Inferior parietal cortex (tissue), 1 donor: Measurements from ENCODE around the gene PHLDB1.
A peak's percentile ranks its signal among the peaks of the same experiment; 100 is the strongest.
"Not testable (repeated sequence)": the region's sequence is repeated elsewhere in the genome, so short reads cannot be mapped to it uniquely, and the experiment has no call there.

ENCODE experiments used
- DNase-seq: peaks from one replicate; pipeline ENCODE4 v3.0.0-alpha.2; 2016; ENCODE audit errors: extremely low spot score

PHLDB1 gene

GRCh38 chr11:118605116-118605867, 2.1 kb upstream of the PHLDB1 start:
- DNase-seq: peak; percentile 38

- DNase-seq: peak; percentile 22
These were observed 1.1 kb upstream of the PHLDB1 start for GRCh38 chr11:118606157-118606843.

GRCh38 chr11:118606844-118607228, 579 bp upstream of the PHLDB1 start:
- DNase-seq: peak; percentile 22

- peak; percentile 36 for DNase-seq
These were observed 1.2 kb downstream of the PHLDB1 start for GRCh38 chr11:118608360-118609227.

GRCh38 chr11:118609380-118610224, 2.2 kb downstream of the PHLDB1 start:
- peak; percentile 51 for DNase-seq

- DNase-seq: no peak
These were observed 2.9 kb downstream of the PHLDB1 start for GRCh38 chr11:118610225-118610772.

GRCh38 chr11:118610773-118611432, 3.5 kb downstream of the PHLDB1 start:
- peak; percentile 67 for DNase-seq

GRCh38 chr11:118611433-118611795, 4.0 kb downstream of the PHLDB1 start:
- not testable (repeated sequence) for DNase-seq

- no peak for DNase-seq
These were observed 5.0 kb downstream of the PHLDB1 start for GRCh38 chr11:118612378-118612777.

- no peak for DNase-seq
These were observed 7.1 kb downstream of the PHLDB1 start for GRCh38 chr11:118614511-118614910.

GRCh38 chr11:118615282-118615975, 8.0 kb downstream of the PHLDB1 start:
- no peak for DNase-seq

GRCh38 chr11:118615976-118616371, 8.6 kb downstream of the PHLDB1 start:
- no peak for DNase-seq

- DNase-seq: peak; percentile 59
These were observed 10.9 kb downstream of the PHLDB1 start for GRCh38 chr11:118618115-118618990.

- DNase-seq: no peak
These were observed 11.6 kb downstream of the PHLDB1 start for GRCh38 chr11:118618991-118619375.

GRCh38 chr11:118619444-118620197, 12.2 kb downstream of the PHLDB1 start:
- peak; percentile 53 for DNase-seq

- no peak for DNase-seq
These were observed 13.2 kb downstream of the PHLDB1 start for GRCh38 chr11:118620529-118621070.

GRCh38 chr11:118621071-118621783, 13.8 kb downstream of the PHLDB1 start:
- DNase-seq: peak; percentile 79
